Stimulated activated CD8-positive, alpha-beta memory T cell treated with anti-CD3 and anti-CD28 coated beads, Interleukin-4, amount 100 ng/mL, for 48 hours (primary cell): ENCODE data around the gene SNX8.
"Not testable (repeated sequence)": the region's sequence is repeated elsewhere in the genome, so short reads cannot be mapped to it uniquely, and the experiment has no call there.

Source experiments
- DNase-seq: peaks from one replicate; pipeline ENCODE4 v3.0.0-alpha.2; 2020

Gene SNX8, protein sequence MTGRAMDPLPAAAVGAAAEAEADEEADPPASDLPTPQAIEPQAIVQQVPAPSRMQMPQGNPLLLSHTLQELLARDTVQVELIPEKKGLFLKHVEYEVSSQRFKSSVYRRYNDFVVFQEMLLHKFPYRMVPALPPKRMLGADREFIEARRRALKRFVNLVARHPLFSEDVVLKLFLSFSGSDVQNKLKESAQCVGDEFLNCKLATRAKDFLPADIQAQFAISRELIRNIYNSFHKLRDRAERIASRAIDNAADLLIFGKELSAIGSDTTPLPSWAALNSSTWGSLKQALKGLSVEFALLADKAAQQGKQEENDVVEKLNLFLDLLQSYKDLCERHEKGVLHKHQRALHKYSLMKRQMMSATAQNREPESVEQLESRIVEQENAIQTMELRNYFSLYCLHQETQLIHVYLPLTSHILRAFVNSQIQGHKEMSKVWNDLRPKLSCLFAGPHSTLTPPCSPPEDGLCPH

GRCh38 chr7:2314209-2314955 lies at the start of gene SNX8:
Gene SNX8, minus strand, starts transcription at chr7:2314441. Its CDS starts 20 bp downstream, at chr7:2314421.
- DNase-seq: peak; percentile 99

- DNase-seq: no peak
Observed at GRCh38 chr7:2362385-2363088, 48.3 kb upstream of the SNX8 start.

- no peak for DNase-seq
Observed at GRCh38 chr7:2360796-2361195, 46.6 kb upstream of the SNX8 start.

DNA sequence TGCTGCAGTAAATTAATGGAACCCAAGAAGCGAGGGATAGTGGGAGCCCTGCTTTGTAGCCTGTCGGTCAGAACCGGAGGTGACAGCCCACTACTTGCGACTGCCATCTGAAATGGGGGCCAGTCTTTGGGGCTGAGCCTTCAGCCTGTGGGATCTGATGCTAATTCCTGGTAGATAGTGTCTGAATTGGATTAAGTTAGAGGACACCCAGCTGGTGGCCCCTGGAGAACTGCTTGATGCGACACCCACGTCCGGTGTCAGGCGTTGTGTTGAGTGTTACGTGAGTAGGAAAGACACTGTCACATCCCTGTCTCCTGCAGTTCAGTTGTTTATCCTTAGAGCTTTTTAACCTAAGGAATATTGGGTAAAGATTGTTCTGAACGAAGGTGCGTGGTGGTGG lies 45.4 kb upstream of the SNX8 start:
- no peak for DNase-seq

- no peak for DNase-seq
Observed at GRCh38 chr7:2358968-2359527, 44.8 kb upstream of the SNX8 start.

GRCh38 chr7:2357571-2357970 lies 43.3 kb upstream of the SNX8 start:
- DNase-seq: no peak

- no peak for DNase-seq
Observed at GRCh38 chr7:2357165-2357564, 42.9 kb upstream of the SNX8 start.

DNA sequence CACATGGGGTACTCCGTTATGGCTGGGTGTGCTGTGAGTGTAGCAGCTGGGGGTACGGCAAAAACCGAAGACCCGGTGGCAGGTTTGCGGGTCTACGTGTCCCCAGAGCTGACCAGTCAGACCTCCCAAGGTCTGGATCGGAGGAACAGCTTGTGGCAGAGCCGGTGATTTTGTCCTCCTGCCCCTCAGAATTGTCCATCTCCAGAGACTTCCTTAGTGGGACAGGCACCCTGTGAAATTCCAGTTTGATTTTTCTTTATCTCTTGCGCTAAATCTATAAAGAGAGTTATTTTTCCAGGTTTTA lies 41.4 kb upstream of the SNX8 start:
- DNase-seq: no peak

DNA sequence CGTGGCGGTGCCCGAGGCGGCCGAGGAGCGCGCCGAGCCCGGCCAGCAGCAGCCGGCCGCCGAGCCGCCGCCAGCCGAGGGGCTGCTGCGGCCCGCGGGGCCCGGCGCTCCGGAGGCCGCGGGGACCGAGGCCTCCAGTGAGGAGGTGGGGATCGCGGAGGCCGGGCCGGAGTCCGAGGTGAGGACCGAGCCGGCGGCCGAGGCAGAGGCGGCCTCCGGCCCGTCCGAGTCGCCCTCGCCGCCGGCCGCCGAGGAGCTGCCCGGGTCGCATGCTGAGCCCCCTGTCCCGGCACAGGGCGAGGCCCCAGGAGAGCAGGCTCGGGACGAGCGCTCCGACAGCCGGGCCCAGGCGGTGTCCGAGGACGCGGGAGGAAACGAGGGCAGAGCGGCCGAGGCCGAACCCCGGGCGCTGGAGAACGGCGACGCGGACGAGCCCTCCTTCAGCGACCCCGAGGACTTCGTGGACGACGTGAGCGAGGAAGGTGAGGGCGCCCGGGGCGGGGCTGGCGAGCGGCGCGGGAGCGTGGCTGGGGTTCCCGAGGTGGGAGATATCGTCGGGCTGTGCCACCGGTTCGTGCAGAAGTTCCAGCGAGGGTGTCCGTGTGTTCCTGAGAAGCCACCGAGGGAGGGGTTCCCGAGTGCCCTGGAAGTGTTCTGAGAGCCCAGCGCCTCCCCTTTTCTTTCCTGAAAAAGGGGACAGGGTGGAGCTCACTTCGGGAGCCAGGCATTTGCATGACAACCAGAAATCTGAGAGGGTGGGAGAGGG lies 40.9 kb upstream of the SNX8 start:
- peak; percentile 43 for DNase-seq

DNA sequence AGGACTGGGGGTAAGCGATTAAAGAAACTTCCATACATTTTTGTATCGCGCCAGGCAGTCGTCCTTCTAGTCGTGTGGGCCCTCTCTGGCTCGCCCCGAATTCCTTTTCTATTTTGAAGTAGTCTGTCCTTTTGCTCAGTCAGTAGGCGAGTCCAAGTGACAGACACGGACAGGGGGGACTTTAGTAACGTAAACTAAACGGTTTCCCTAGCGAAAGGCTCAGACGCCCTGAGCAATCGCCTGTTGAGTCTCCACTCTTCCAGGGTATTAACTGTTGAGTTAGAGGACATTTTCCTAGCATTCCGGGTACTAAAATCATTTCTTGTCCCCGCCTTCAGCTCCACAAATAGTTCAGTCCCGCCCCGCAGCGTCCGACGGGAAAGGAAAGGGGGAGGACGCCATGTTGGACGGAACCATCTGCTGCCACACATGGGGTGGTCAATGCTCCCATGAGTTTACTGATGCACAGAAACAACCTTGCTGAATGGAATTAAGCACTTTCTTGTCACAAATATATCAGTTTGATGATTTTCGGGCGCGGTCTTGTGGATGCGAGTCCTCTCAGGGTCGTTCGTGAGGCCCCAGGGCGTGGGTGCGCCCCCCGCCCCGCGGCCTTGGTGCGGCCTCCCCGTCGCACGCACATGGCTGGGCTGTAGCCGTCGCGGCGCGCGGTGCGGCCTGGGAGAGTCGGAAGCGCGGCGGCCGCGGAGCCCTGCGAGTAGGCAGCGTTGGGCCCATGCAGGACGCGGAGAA lies 40.1 kb upstream of the SNX8 start, which contains the start of gene EIF3B:
TSS of gene EIF3B (plus strand) at position 642 of the 753 bp plus-strand sequence. CDS start at position 737, 95 bp downstream.
- peak; percentile 89 for DNase-seq

DNA sequence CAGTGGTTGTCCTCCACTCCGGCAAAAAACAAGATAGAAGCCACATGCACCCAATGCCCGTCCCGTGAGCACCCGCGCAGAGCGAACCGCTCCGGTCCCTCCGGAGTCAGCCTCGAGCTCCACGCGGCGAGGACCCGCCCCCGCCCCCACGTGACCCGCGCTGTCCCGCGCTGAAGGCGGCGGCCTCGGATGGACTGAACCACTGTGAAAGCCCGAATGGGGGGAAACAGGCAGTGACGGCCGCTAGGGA lies 39.6 kb upstream of the SNX8 start:
- DNase-seq: peak; percentile 93

GRCh38 chr7:2353113-2353935 lies 39.1 kb upstream of the SNX8 start:
- DNase-seq: no peak

- DNase-seq: no peak
Observed at GRCh38 chr7:2350861-2351260, 36.6 kb upstream of the SNX8 start.

DNA sequence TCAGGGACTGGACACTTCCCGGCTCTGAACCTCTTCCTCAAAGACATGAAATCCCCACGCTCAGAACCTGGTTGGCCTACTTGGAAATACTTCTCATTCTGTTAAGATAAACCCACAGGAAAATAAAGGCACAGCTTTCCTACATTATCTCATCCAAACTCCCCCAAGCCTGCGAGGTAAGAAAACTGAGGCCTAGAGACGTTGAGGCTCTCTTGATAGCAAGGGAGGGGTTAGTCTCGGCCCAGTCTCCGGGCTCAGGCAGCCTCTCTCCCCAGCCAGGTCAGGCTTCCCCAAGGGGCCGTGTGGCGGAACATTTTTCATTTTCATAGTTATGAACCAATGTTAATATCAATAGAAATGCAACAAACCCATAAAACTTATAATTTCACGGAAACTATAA lies 35.8 kb upstream of the SNX8 start:
- DNase-seq: no peak

DNA sequence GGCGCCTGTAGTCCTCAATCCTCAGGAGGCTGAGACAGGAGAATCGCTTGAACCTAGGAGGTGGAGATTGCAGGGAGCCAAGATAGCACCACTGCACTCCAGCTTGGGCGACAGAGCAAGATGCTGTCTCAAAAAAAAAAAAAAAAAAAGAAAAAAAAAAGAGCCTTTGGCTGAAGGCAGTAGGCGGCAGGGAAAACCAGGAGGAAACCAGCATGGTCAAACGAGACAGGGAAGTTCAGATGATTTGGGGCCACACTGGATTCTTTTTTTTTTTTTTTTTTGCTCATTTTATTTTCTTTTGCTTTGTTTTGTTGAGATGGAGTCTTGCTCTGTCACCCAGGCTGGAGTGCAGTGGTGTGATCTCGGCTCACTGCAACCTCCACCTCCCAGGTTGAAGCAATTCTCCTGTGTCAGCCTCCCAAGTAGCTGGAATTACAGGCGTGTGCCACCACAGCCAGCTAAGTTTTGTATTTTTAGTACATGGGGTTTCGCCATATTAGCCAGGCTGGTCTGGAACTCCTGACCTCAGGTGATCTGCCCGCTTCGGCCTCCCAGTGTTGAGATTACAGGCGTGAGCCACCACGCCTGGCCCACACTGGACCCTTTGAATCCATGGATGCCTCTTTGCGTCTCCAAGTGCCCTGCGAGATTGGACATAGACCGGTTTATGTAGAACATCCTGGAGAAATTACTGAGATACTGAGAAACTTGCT lies 33.3 kb upstream of the SNX8 start:
- not testable (repeated sequence) for DNase-seq

DNA sequence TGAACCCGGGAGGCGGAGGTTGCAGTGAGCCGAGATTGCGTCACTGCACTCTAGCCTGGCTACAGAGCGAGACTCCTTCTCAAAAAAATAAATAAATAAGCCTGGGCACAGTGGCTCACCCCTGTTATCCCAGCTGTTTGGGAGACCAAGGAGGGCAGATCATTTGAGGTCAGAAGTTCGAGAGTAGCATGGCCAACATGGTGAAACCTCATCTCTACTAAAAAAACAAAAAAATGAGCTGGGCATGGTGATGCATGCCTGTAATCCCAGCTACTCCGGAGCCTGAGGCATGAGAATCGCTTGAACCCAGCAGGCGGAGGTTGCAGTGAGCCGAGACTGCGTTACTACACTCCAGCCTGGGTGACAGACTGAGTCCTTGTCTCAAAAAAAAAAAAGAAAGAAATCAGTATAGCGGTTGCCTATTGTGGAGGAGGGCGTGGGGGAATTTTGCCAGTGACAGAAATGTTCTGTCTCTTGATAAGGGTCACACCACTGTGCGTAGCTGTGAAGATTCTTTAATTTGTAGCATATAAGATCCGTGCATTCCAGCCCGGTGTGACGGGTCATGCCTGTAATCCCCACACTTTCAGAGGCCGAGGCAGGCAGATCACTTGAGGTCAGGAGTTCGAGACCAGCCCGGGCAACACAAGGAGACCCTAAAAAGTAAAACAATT lies 22.5 kb upstream of the SNX8 start:
- no peak for DNase-seq

- DNase-seq: not testable (repeated sequence)
Observed at GRCh38 chr7:2332606-2333231, 18.5 kb upstream of the SNX8 start.

GRCh38 chr7:2331707-2332106 lies 17.5 kb upstream of the SNX8 start:
- no peak for DNase-seq

DNA sequence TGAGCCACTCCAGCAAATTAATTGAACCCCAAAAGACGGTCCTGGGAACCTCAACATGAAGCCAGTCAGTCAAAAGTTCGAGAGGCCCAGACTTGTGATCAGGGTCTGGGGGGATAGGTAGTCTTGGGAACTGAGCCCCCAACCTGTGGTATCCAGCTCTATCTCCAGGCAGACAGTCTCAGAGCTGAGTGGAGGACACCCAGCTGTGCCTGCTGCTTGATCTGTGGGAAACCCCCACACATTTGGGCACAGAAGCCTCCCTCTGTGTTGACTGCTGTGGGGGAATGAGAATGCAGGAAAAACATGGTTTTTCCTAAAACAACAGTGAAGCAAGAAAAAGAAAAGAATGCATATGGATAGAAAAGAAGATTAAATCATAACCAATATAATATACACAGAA lies 16.3 kb upstream of the SNX8 start:
- DNase-seq: no peak
